Adrenal gland (tissue), 12 donors: ENCODE data around the gene ERICH3. TPM values are rescaled to one million over a fixed set of nuclear protein-coding genes. Genes with fewer than 3 reads are reported as not detected.

ENCODE experiments used
- DNase-seq, 7 donors: peaks; one replicate each; pipeline ENCODE4 v3.0.0-alpha.2; 2019 to 2020
- H3K27ac ChIP-seq, 5 donors: fragments of 200-600 bp; sonication (generic) in 4 of 5; 1 replicate in 3 of 5; 2 replicates in 2 of 5; pipeline versions ENCODE4 v1.5.1 to v1.8.0; 2016 to 2020; ENCODE audit warnings: mild to moderate bottlenecking in 1 of 5
- H3K27me3 ChIP-seq: fragments of 200-600 bp; 2 replicates; pipeline ENCODE4 v1.8.0; 2021
- H3K36me3 ChIP-seq, 2 donors: fragments of 200-600 bp; replicated peaks in 1 of 2; 1 replicate in 1 of 2; 2 replicates in 1 of 2; pipeline versions ENCODE4 v1.5.1 to v1.8.0; 2018 to 2022
- H3K4me1 ChIP-seq, 2 donors: fragments of 200-600 bp; replicated peaks in 1 of 2; 1 replicate in 1 of 2; 2 replicates in 1 of 2; pipeline versions ENCODE4 v1.5.1 to v1.8.0; 2018 to 2021
- H3K4me3 ChIP-seq, 4 donors: fragments of 200-600 bp; sonication (generic) in 3 of 4; one replicate each; pipeline ENCODE4 v1.5.1; 2016 to 2018
- H3K9me3 ChIP-seq, 3 donors: fragments of 200-600 bp; sonication (generic) in 1 of 3; replicated peaks in 1 of 3; 1 replicate in 2 of 3; 2 replicates in 1 of 3; pipeline versions ENCODE4 v1.5.1 to v1.8.0; 2016 to 2021
- CTCF ChIP-seq, 6 experiments: fragments of 450-650 bp in 4 of 6; fragments of 200-600 bp in 2 of 6; sonication (generic) in 1 of 6; IDR thresholded peaks; 1 replicate in 5 of 6; 2 replicates in 1 of 6; pipeline versions ENCODE4 v1.5.1 to v1.8.0; 2016 to 2021; ENCODE audit warnings: antibody characterized with exemption in 6 of 6, mild to moderate bottlenecking in 2 of 6, moderate library complexity in 1 of 6
- POLR2A ChIP-seq, 2 donors: fragments of 450-650 bp; IDR thresholded peaks; one replicate each; pipeline ENCODE4 v1.6.1; 2017; ENCODE audit warnings: antibody characterized with exemption in 2 of 2, mild to moderate bottlenecking in 2 of 2, moderate library complexity in 1 of 2
- WGBS, 4 donors: extraction: QIAGEN DNeasy Blood & Tissue Kit in 2 of 4; methylation state at CpG; one replicate each; pipeline versions ENCODE4 v1.1.5 to v1.1.7; 2013 to 2017; 5-methylcytosine and 5-hydroxymethylcytosine counted together
- intact Hi-C, 2 donors: fragments of 100-400 bp; cut with DNase I; formaldehyde crosslinking; loops; one replicate each; pipeline versions ENCODE4 v1.14.1 to v1.15.0; 2022 to 2023
- polyA plus RNA-seq, 3 donors: library from polyadenylated mRNA; stranded (reverse); fragments of 200-250 nt in 2 of 3; fragments of 350-450 nt in 1 of 3; fragmentation: Illumina TruSeq in 1 of 3; extraction: RNeasy Lipid Tissue Mini Kit (QIAGEN cat#74804) in 1 of 3; gene quantifications; one replicate each; pipeline ENCODE4 v1.2.3, GENCODE V29; 2013 to 2014
- total RNA-seq, 9 donors: library from RNA; depleted of rRNA in 4 of 9; stranded (reverse); fragments of >200 nt in 4 of 9; fragments of 120-200 nt in 1 of 9; fragmentation: NEBNext Ultra II Directional in 1 of 9; extraction: Animal tissue kit (Norgen Biotek cat#: 25700) in 1 of 9; gene quantifications; one replicate each; pipeline versions ENCODE4 v1.1.0 to v1.2.4, GENCODE V29; 2013 to 2023
- donor health status: healthy with polysubstance abuse.
- donor health status: Bipolar disorder and iron deficiency.
- donor health status: DM: yes; HTN: yes; CAD: no.
- donor health status: DM: no; HTN: no; CAD: no.
- donor health status: DM: no; HTN: no; CAD: no.
- donor health status: DM: yes; HTN: yes; CAD: no.

Gene ERICH3
- total and polyA plus RNA-seq, 12 donors: 0.09 to 9.6 (median 1.1) TPM; not detected in 1

GRCh38 chr1:74530892-74531291 lies 142.7 kb downstream of the ERICH3 start:
- Histone ChIP-seq H3K9me3 (no peaks in the 10 kb centered on the region), H3K4me3 (no peak overlapping the region), H3K36me3 (no peaks in the 10 kb centered on the region), H3K4me1 (peaks cover 1 to 14% of the 10 kb centered on the region in 2 donors), H3K27me3 (no peaks in the 10 kb centered on the region), H3K27ac (no peak overlapping the region)
- intact Hi-C loops: no loop called here
- DNase-seq: no peak
- no peak for TF ChIP-seq CTCF (IDR thresholded peaks at IDR 0.05)
- no peak for TF ChIP-seq POLR2A (IDR thresholded peaks at IDR 0.05)

GRCh38 chr1:74528123-74528522 lies 145.5 kb downstream of the ERICH3 start:
- intact Hi-C loops: no loop called here
- DNase-seq: no peak
- no peak overlapping the region for H3K27ac ChIP-seq
- no peaks in the 10 kb centered on the region for H3K36me3 ChIP-seq
- no peak overlapping the region for H3K4me3 ChIP-seq
- peaks cover 6 to 14% of the 10 kb centered on the region in 2 donors for H3K4me1 ChIP-seq
- TF ChIP-seq POLR2A (IDR thresholded peaks at IDR 0.05): no peak
- no peaks in the 10 kb centered on the region for H3K9me3 ChIP-seq
- 90 to 94% (median 94%) methylated on average over 4 of the region's 4 CpGs for WGBS, 4 donors
- H3K27me3 ChIP-seq: no peaks in the 10 kb centered on the region

- peaks cover 6 to 14% of the 10 kb centered on the region in 2 donors for H3K4me1 ChIP-seq
- 74 to 88% (median 85%) methylated on average over 2 of the region's 2 CpGs for WGBS, 4 donors
- intact Hi-C loops: no loop called here
These were observed 146.9 kb downstream of the ERICH3 start for GRCh38 chr1:74526708-74527107.

GRCh38 chr1:74523873-74524480 lies 149.6 kb downstream of the ERICH3 start:
- H3K9me3 ChIP-seq: no peaks in the 10 kb centered on the region
- H3K4me1 ChIP-seq: peaks cover 0 to 6% of the 10 kb centered on the region in 2 donors
- H3K36me3 ChIP-seq: no peaks in the 10 kb centered on the region
- H3K4me3 ChIP-seq: no peak overlapping the region
- no peaks in the 10 kb centered on the region for H3K27me3 ChIP-seq
- TF ChIP-seq POLR2A (IDR thresholded peaks at IDR 0.05) (no peak), CTCF (IDR thresholded peaks at IDR 0.05) (no peak)
- intact Hi-C loops: no loop called here
- WGBS, 4 donors: 77 to 100% (median 83%) methylated on average over 2 of the region's 2 CpGs
- no peak overlapping the region for H3K27ac ChIP-seq
- DNase-seq: no peak

More at GRCh38 chr1:74526708-74527107, 146.9 kb downstream of the ERICH3 start:
- H3K4me3 ChIP-seq: no peak overlapping the region
- H3K9me3 ChIP-seq: no peaks in the 10 kb centered on the region
- no peak for TF ChIP-seq POLR2A (IDR thresholded peaks at IDR 0.05)
- no peak for TF ChIP-seq CTCF (IDR thresholded peaks at IDR 0.05)
- H3K27ac ChIP-seq: no peak overlapping the region
- no peaks in the 10 kb centered on the region for H3K36me3 ChIP-seq
- DNase-seq: no peak
- no peaks in the 10 kb centered on the region for H3K27me3 ChIP-seq

GRCh38 chr1:74522148-74522547 lies 151.4 kb downstream of the ERICH3 start:
- Histone ChIP-seq H3K4me3 (no peak overlapping the region), H3K4me1 (peaks cover 0 to 6% of the 10 kb centered on the region in 2 donors), H3K27me3 (no peaks in the 10 kb centered on the region), H3K9me3 (no peaks in the 10 kb centered on the region), H3K27ac (no peak overlapping the region), H3K36me3 (no peaks in the 10 kb centered on the region)
- DNase-seq: no peak
- intact Hi-C loops: no loop called here
- WGBS, 4 donors: 42 to 54% (median 47%) methylated on average over 4 of the region's 4 CpGs
- TF ChIP-seq POLR2A (IDR thresholded peaks at IDR 0.05) (no peak), CTCF (IDR thresholded peaks at IDR 0.05) (no peak)
